ENCODE measurements around the gene SMIM41. TPM values are rescaled to one million over a fixed set of nuclear protein-coding genes. Genes with fewer than 3 reads are reported as not detected.

SMIM41 gene
- total RNA-seq, 6 experiments from 2014 or later = not detected

GRCh38 chr12:52149651-52150241 is 70.2 kb downstream of the SMIM41 start:
- no peaks in the 10 kb centered on the region for H3K36me3 Mint-ChIP-seq (ENCODE audit: low read depth)
- TF ChIP-seq, protein P1, sequence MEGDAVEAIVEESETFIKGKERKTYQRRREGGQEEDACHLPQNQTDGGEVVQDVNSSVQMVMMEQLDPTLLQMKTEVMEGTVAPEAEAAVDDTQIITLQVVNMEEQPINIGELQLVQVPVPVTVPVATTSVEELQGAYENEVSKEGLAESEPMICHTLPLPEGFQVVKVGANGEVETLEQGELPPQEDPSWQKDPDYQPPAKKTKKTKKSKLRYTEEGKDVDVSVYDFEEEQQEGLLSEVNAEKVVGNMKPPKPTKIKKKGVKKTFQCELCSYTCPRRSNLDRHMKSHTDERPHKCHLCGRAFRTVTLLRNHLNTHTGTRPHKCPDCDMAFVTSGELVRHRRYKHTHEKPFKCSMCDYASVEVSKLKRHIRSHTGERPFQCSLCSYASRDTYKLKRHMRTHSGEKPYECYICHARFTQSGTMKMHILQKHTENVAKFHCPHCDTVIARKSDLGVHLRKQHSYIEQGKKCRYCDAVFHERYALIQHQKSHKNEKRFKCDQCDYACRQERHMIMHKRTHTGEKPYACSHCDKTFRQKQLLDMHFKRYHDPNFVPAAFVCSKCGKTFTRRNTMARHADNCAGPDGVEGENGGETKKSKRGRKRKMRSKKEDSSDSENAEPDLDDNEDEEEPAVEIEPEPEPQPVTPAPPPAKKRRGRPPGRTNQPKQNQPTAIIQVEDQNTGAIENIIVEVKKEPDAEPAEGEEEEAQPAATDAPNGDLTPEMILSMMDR (IDR thresholded peaks at IDR 0.05) = no peak
- H3K27ac Mint-ChIP-seq = peak overlapping the region; percentile 99
- H3K4me1 Mint-ChIP-seq (ENCODE audit: low read depth) = peaks cover 47% of the 10 kb centered on the region
- no peaks in the 10 kb centered on the region for H3K9me3 Mint-ChIP-seq
- peaks cover 2% of the 10 kb centered on the region for H3K27me3 Mint-ChIP-seq (ENCODE audit: insufficient read depth)
- DNase-seq = no peak
- no peak overlapping the region for H3K4me3 Mint-ChIP-seq

DNA sequence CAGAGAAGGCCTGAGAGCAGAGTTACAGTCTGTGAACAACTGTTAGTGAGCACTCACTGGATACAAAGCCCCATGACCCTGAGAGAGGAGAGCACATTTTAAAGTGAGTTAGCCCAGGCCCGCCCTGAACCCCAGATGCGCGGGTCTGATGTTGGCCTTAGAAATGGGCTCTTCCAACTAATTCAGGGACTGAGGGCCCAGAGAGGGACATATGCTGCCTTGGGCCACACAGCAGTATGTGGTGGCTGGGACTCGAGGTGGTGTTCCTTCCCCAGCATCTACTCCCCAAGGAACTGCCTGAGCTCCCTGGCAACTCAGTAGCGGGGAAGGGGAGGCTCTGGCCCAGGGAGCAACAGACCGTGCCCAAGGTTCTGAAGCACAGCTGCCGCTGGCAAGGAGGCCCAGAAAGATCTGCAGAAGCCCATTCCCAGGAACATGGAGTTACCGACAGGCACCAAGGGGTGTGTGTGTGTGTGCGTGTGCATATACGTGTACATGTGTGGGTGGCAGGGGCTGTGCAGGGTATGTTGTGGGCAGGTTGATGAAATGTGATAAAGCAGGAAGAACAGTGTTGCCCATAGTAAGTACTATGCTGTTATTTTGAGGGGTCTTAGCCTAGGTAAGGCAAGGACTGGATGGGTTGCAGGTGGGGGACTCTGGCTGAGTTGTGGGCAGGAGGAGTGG is 71.8 kb downstream of the SMIM41 start:
- no peak for DNase-seq
- TF ChIP-seq, protein P1 (IDR thresholded peaks at IDR 0.05) = no peak
- no peaks in the 10 kb centered on the region for H3K9me3 Mint-ChIP-seq
- no peaks in the 10 kb centered on the region; the same call in 1 of the 2 replicates for H3K27me3 Mint-ChIP-seq (ENCODE audit: insufficient read depth)
- peaks cover 53% of the 10 kb centered on the region for H3K4me1 Mint-ChIP-seq (ENCODE audit: low read depth)
- peak overlapping the region; percentile 99 for H3K27ac Mint-ChIP-seq
- no peaks in the 10 kb centered on the region for H3K36me3 Mint-ChIP-seq (ENCODE audit: low read depth)
- H3K4me3 Mint-ChIP-seq = no peak overlapping the region

DNA sequence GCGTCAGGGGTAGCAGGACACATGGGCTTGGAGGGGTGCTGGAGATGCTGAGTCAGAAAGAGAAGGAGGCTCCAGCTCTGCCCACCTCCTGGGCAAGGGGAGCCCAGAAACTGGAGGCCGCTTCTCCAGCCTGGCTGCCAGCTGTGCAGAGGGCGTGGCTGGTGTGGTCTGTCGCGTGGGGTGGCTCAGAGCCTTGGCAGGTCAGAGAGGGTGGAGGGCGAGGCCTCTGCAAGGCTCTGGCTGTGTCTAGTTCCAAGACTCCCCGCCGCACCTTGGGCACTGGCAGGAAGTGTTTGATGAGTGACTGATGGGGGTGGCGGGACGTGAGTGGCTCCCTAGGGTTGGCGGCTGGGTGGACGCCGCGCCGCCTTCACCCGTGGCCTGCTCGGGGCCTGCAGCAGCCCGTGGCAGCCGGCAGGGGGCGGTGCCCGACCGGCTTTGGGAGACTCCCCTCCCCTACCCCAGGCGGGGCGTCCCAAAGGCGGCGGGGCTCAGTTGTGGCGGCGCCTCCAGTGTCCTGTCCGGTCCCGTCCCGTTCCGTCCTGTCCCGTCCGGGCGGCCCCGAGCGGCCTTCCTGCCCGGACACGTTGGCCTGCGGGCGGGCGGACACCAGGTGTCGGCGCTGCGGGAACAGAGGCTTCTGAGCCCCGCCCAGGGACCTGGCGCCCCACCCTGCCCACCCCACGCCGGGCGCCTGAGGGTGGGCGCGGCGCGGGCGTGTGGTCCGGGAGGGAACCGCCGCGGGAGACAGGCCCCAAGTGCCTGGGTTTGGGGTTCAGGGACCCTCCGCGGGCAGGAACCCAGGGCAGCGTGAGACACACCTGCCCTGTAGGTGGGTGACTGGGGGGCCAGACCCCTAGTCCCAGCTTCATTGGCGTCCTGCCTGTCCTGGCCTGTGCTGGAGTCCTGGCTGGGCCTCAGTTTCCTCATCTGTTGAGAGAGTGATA is 72.6 kb downstream of the SMIM41 start:
- Mint-ChIP-seq H3K4me1 (ENCODE audit: low read depth) (peaks cover 55% of the 10 kb centered on the region), H3K36me3 (ENCODE audit: low read depth) (no peaks in the 10 kb centered on the region), H3K27me3 (ENCODE audit: insufficient read depth) (no peaks in the 10 kb centered on the region; the same call in 1 of the 2 replicates), H3K4me3 (no peak overlapping the region; the same call in none of the 2 replicates), H3K9me3 (no peaks in the 10 kb centered on the region), H3K27ac (peak overlapping the region; percentile 67)
- TF ChIP-seq, protein P1 (IDR thresholded peaks at IDR 0.05) = peak; percentile 97
- DNase-seq = peak; percentile 37

DNA sequence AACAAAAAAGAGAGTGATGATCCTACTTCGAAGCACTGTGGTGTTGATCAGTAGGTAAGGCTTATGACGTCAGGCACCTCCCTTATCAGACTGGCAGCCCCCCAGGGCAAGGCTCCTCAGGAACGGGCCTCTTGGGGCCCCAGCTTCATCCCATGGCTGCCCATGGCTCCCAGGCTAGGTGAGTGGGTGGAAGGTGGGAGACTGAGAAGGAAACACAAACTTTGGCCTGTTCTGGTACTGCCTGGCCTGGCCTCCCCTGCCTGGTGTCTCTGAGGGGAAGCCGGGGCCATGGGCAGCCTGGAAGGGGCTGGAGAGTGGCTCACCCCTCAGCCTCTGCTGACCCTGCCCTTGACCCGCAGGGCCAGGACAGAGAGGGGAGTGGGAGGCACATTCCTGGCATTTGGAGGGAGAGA is 73.4 kb downstream of the SMIM41 start:
- Mint-ChIP-seq H3K27ac (peak overlapping the region; percentile 26), H3K9me3 (no peaks in the 10 kb centered on the region), H3K4me1 (ENCODE audit: low read depth) (peaks cover 47% of the 10 kb centered on the region), H3K36me3 (ENCODE audit: low read depth) (no peaks in the 10 kb centered on the region), H3K27me3 (ENCODE audit: insufficient read depth) (no peaks in the 10 kb centered on the region; the same call in 1 of the 2 replicates), H3K4me3 (no peak overlapping the region; the same call in 1 of the 2 replicates)
- DNase-seq = no peak
- TF ChIP-seq, protein P1 (IDR thresholded peaks at IDR 0.05) = no peak

DNA sequence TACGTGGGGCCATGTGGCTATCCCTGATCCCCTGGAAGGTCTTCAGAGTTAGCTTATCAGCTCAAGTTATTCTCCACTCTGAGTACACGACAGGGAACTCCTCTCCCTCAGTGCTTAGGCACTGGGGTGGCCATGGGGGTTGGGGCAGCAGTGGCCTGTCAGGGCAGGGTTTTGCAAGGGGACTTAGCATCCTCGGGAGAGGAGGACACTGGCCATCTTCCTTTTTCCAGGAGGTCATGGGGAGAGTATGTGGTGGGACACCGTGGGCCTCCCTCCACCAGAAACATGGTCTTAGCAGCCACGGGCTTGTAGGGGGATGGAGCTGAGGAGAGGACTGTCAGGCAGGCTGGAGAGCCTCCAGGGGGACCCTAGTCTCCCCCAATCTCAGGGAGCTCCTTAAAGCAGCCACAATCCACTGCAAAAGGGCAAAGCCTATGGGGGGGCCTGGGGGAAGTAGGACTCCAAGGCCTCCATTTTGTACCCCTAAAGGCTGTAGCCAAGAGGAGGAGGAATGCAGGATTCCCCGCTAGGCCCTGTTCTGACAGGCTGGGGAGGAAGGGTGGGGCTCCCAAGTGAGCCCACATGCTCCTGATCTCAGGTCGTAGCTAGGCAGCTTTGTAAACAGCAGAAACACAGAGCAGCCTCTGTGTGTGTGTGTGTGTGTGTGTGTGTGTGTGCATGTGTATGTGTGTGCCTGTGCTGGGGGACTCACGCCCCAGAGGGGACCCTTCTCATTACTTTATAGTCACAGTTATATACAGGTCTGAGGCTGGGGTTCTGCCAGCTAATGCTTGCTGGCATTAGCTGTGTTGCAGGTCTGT is 75.8 kb downstream of the SMIM41 start:
- peak; percentile 55 for DNase-seq
- no peaks in the 10 kb centered on the region; the same call in 1 of the 2 replicates for H3K27me3 Mint-ChIP-seq (ENCODE audit: insufficient read depth)
- H3K36me3 Mint-ChIP-seq (ENCODE audit: low read depth) = no peaks in the 10 kb centered on the region
- no peaks in the 10 kb centered on the region for H3K9me3 Mint-ChIP-seq
- H3K27ac Mint-ChIP-seq = peak overlapping the region; percentile 73
- TF ChIP-seq, protein P1 (IDR thresholded peaks at IDR 0.05) = no peak
- peaks cover 34% of the 10 kb centered on the region for H3K4me1 Mint-ChIP-seq (ENCODE audit: low read depth)
- H3K4me3 Mint-ChIP-seq = no peak overlapping the region

All from HFFc6 (cell line).